Activated naive CD4-positive, alpha-beta T cell treated with Interleukin-2 at 50 U/mL for 16 hours (primary cell): Measurements from ENCODE around the gene DISC1.
"Not testable (repeated sequence)": the region's sequence is repeated elsewhere in the genome, so short reads cannot be mapped to it uniquely, and the experiment has no call there.

Experiments
- DNase-seq: peaks from one replicate; pipeline ENCODE4 v3.0.0-alpha.2; 2020

The DISC1 gene

DNA sequence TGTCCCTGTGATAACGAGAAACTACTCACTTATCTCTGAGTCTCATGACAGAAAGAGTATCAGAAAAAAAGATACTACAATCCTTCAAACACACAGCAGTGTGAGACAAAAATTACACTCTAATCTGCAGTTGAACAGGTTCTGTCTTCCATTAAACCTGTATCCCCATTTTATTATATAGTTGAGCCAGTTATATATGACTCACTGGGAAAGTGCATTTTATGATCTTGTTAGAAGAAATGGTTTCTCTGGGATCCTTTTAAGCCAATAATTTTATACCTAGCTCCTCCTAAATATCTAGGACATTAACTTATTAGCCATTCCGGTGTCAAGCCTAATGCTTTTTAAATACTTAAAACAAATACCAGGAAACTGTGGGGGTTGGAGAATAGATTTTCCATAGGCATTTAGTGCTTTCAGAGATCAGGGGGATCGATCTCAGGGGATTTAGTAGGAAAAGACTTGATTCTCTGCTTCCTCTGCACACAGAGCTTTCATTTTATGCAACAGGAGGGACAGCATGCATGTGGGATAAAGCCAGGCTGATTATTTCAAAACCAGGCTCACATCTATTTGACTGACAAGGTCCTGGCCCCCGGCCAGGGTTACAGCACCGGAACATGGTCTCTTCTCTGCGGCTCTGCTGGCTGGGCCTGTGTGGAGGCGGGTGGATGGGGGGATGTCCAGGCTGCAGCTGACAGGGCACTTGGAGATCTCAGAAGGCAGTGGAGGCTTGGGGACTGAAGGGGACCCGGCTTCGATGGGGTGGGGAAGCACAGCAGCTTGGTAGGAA lies 310.6 kb downstream of the DISC1 start:
- no peak for DNase-seq

DNA sequence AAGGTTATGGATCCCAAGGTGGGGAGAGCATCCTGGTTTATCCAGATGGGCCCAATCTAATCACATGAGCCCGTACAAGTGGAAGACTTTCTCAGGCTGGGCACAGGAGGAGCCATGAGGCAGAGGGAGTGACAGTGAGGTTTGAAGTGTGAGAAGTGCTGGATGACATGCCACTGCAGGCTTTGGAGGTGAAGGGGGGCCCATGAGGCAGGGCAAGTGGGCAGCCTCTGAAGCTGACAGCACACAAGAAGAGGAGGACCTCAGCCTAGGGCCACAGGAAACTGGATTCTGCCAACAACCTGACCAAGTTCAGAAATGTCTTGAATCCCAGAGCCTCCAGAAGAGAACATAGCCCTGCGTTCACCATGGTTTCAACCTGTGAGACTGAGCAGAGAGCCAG lies 311.6 kb downstream of the DISC1 start:
- DNase-seq, result no peak

GRCh38 chr1:231938711-231939110 lies 312.1 kb downstream of the DISC1 start:
- DNase-seq, result no peak

GRCh38 chr1:231939118-231939517 lies 312.5 kb downstream of the DISC1 start:
- DNase-seq, result no peak

- DNase-seq, result no peak
Measured at GRCh38 chr1:231940116-231940515, 313.5 kb downstream of the DISC1 start.

DNA sequence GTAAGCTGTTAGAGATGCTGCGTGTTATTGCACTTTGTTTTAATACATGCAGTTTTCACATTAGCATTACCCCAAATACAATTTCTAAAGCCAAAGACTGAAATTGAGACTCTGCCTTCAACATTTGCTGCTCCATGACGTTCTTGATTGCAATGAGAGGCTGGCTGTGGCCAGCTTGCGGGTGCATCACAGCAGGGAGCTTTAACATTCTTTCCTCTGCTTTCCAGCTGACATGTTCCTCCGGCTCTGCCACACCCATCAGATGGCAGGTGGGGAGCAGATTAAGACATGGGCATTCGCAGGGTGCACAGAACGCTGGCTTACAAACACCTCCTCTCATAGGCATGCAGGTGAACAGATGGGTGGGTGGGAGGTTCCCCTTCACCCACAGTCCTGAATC lies 314.1 kb downstream of the DISC1 start:
- DNase-seq, result no peak

DNA sequence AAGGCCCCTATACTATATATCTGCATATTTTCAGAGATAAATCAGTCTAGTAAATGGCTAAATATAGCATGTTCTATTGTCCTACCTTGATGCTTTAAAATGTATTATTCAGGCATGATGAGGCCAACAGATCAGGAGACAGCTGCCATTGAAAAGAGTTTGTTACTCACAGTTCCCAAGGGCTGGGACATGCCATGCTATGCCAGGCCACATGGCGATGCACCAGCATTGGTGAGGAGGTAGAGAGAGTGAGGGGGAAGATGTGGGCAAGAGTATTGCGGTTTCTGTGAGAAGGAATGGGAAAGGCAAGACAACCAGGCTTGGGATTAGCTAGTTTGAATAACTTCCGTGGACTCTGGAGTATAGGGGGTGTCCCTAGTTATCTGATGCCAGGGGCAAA lies 316.5 kb downstream of the DISC1 start:
- DNase-seq, result no peak

- DNase-seq, result not testable (repeated sequence)
Measured at GRCh38 chr1:231948102-231948501, 321.5 kb downstream of the DISC1 start.

DNA sequence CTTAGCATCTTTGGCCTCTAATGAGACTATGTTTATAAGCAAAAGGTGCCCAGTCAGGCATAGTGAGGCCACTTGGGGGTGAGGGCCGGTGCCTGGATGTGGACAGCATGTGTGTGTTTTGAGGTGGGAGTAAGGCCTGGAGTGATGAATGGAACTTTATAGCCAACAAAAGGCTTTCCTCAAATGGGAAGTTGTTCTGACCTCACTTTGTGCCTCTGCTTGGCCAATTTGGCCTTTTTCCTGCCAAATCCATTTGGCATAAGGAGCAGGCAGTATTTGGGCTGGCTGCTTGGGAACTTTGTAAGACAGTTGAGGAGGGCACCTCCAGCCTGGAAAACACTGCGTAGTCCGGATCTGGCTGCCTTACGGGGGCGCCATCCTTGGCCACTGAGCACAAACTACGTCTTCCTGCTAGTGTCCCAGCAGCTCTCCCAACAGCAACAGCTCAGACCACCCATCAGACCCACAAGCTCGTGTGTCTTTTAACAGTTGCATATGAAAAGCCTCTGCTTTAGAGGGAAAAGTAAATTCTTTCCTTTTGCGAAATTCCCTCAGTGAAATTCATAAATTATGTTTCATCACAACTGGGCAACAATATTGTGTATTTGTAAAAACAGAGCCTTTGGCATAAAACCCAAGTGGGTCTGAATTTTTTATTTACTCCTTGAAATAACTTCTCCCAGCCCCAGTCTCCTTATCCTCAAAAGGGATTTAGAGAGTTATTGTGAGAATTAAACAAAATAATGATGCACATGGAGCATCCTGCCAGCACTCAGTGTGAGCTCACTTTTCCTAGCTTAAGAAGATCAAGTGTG lies 322.9 kb downstream of the DISC1 start:
- no peak for DNase-seq

DNA sequence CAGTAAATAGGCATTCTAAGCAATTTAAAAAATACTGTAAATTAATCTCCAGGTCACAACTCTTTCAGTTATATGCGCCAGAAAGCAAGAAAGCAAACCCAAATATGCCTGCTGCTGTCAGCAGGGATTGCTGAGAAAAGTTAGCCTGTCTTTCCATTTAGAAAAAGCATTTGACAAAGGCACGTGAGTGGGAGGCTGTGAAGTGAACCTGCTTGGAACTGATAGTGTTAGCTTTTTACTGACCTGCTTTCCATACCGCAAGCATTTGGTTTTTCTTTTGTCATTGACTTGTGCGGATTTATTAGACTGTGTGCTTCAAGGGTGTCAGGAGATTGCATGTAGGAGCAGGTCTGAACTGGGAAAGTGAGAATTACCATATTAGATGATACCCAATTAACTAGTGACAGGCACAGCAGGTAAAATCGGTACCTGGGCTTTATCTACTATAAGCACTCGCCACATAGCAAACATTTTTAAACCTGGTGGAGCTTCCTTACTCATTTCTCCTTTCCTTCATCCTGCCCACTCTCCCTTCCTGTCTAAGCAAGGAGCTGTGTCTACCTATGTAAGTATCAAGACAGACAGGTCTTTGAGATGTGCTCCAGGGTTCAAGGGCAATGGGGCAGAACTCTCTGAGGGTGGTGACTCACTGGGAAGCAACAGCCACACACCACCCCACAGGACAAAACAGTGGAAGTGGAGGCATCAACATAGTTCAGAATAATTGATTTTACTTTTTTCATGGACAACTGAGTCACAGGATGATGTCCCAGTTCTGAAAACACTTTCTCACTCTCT lies 323.9 kb downstream of the DISC1 start:
- no peak for DNase-seq

DNA sequence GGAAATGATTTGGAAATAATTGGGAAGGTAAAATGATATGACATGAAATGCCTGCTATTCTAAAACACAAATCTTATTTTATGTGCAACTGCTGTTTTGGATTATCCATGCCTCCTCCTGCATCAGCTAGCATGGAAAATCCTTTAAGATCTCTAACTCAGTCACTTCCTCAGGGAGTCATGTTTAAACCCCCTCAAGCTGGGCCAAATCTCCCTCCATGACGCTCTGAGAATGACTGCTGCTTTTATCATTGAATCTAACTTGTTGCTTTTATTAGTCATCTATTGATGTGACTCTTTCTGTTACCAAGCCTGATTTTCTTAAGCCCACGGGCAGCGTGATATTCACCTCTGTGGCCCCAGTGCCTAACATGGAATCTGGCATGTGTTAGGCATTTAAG lies 324.8 kb downstream of the DISC1 start:
- DNase-seq, result no peak

DNA sequence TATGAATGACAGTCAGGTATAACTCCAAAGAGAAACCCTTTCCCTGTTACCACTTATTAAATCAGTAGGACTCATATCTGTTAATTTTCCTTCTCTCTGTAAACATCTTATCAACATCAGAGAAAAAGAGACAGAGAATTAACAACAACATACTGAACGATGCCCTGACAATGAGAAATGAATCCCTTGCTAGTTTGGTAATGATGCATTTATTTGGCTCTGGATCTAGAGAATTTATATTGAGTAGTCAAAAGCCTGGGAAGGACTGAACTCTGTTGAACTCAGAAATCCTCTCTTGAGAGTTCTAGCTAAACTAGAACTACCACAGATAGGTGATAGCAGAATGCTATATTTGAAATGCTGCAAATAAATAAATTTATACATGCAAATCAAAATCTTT lies 325.6 kb downstream of the DISC1 start:
- DNase-seq, result no peak

DNA sequence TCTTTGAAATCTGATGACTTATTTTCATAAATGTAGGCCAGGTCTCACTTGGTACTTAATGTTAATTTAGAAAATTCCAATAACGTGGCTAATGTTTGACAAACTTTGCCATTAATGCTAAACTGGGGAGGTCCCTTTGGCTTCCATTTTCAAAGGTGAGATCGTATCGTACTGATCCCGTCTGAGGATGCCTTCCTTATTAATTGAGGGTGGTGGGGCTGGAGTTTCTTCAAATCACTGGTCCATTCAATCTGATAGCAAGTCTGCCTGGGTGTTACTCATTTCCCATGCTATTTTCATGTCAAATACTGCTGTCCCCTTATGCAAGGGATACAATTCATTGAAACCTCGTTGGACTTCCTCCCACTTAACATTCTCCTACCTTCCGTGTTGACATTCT lies 327.1 kb downstream of the DISC1 start:
- no peak for DNase-seq

GRCh38 chr1:231954751-231955150 lies 328.2 kb downstream of the DISC1 start:
- DNase-seq, result no peak

DNA sequence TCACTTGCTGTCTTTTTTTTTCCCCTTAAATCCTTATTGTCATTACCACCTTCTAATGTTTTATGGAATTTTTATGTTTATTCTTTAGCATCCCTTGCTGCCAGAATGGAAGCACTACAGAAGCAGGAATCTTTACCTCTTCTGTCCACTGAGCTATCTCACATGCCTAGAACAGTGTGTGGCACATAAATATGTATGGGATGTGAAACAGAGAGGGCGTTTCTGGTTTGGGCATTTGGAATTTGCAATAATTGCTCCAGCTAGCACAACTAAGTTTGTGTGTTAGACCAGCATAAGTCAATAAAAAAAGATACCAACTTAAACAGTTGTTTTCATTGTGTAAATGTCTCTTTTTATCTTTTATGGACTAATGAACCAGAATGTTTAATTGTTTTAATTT lies 330.8 kb downstream of the DISC1 start:
- no peak for DNase-seq

GRCh38 chr1:231958448-231958847 lies 331.9 kb downstream of the DISC1 start:
- DNase-seq, result no peak

DNA sequence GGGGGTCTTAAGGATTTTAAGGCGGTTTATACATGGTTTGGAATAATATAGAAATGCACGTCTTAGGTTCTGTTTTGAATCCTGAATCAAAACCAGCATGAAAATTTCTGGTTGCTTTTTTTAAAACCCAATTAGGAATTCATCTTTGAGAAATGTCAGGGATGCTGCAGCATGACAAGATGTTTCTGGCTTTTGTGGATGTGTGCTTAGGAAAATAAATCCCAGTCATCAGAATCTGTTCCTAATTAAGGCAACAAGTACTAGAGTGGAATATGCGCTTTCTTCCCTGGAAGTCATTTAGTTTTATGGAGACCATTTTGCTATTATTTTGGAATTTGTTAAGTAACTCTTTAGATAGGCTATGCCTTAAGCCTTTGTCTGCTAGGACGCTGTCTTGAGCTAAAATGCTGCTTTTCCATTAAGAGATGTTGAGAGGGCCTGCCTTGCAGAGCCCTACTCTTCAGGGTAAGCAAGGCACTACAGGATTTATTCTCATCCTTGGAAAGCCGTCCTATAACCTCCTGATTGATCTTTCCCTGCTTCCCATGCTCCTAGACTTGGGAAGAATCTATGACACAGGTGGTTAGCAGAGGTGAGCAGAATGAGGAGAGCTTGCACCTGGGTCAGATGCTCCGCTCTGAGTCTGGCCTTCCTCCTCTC lies 332.8 kb downstream of the DISC1 start:
- DNase-seq, result no peak

DNA sequence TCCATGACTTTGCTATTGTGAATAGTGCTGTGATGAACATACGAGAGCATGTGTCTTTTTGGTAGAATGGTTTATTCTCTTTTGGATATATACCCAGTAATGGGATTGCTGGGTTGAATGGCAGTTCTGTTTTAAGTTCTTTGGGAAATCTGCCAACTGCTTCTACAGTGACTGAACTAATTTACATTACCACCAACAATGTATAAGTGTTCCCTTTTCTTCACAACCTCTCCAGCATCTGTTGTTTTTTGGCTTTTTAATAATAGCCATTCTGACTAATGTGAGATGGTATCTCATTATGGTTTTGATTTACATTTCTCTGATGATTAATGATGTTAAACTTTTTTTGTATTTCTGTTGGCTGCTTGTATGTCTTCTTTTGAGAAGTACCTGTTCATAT lies 335.2 kb downstream of the DISC1 start:
- not testable (repeated sequence) for DNase-seq

DNA sequence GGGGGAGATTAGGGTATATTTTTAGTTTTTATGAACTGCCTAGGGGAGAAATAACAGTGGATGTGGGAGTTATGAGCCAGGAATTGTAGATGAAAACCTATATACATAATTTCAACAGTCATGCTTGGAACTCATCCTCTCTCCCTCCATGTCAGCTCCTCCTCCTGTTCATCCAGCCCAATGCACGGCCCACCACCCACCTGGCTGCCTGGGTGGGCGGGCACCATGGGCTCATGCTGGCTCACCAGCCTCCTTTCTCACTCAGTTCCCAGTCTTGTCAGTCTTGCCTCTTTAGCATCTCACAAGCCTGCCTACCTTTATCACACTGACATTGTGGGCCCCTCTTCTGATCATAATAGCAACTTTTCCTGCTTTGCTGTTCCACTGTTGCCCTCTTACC lies 336.0 kb downstream of the DISC1 start:
- no peak for DNase-seq

DNA sequence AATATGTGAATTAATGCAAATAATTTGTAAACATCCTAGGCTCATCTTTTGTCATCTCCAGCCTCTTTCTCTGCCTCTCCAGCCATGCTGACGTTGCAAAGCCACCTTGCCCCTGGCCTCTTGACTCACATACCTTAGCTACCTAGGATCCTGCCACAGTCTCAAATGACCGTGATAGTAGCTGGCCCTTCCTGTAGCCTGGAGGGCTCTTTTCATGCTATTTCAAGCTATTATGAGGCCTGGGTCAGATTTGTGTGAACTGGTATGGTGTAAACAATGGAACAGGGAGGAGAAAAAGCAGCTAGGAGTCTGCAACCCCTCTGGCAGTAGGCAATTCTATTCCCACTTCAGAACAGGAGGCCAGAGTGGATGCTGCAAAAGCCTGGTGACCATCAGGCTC lies 337.7 kb downstream of the DISC1 start:
- no peak for DNase-seq

DNA sequence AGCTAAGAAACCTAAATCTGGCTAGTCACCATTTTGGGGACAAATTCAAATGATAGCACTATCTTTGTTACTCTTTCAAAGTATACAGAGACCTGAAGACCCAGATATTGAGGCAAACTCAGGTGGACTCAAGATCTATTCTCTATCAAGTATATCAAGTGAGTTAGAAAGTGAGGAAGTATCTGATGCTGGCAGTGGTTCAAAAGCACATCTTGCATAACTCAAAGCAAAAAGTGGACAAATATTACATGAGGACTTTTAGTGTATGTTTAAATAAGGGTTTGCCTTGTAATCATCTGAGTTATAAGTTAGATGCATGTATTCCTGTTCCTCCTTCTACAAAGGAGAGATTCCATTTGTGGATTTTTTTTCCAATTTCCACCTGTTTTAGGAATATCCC lies 338.4 kb downstream of the DISC1 start:
- no peak for DNase-seq

GRCh38 chr1:231965615-231966014 lies 339.0 kb downstream of the DISC1 start:
- no peak for DNase-seq

GRCh38 chr1:231966983-231967382 lies 340.4 kb downstream of the DISC1 start:
- no peak for DNase-seq
